Nephron (organoid): ENCODE results near the gene PCSK5.

Experiments
- H3K27ac Mint-ChIP-seq, 3 experiments: 2 replicates each; pipeline ENCODE4 v1.8.0; 2020; ENCODE audit warnings: mixed read lengths in 3 of 3, mild to moderate bottlenecking in 2 of 3, moderate library complexity in 1 of 3
- H3K27me3 Mint-ChIP-seq: 2 replicates; pipeline ENCODE4 v1.8.0; 2021; ENCODE audit warnings: low read depth, mild to moderate bottlenecking, moderate library complexity, mixed read lengths
- H3K36me3 Mint-ChIP-seq: 2 replicates; pipeline ENCODE4 v1.8.0; 2020; ENCODE audit warnings: low read depth, mixed read lengths
- H3K4me1 Mint-ChIP-seq: 2 replicates; pipeline ENCODE4 v1.8.0; 2020; ENCODE audit warnings: mixed read lengths
- H3K4me3 Mint-ChIP-seq, 3 experiments: 2 replicates each; pipeline ENCODE4 v1.8.0; 2020; ENCODE audit warnings: mild to moderate bottlenecking in 3 of 3, mixed read lengths in 3 of 3, moderate library complexity in 2 of 3
- H3K9me3 Mint-ChIP-seq: 2 replicates; pipeline ENCODE4 v1.8.0; 2020; ENCODE audit warnings: mixed read lengths
- CTCF ChIP-seq, 3 experiments: fragments of 200-600 bp; sonication (generic); IDR thresholded peaks; one replicate each; pipeline ENCODE4 v1.5.0; 2021; ENCODE audit warnings: antibody characterized with exemption in 3 of 3; ENCODE audit not compliant: unreplicated experiment in 3 of 3

Gene PCSK5

DNA sequence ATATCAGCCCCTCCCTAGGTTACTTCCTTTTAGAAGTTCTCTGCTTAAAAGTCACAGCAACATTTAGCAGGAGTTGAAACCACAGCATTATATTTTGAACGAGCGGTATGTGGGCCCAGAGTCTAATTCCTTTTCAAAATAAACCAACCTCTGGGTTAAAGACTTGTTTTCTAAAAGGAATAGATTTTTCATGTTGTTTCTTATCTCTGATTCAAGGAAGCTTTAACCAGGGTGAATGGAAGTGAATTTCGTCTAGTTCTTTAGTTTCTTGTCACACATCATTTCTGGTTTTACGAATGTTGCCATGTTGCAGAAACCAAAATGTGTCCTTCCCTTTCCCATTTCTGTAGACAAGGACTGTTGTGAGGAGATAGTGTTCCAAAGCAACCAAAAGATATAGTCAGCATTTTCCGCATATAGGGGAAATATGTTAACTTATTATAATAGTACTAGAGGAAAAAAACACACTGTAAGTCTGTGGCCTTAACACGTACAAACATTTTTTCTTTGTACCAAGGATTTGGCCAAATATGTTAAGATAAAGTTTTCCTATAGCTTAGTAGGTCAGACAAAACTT lies 142.4 kb downstream of the PCSK5 start:
- Mint-ChIP-seq H3K27me3 (no peaks in the 10 kb centered on the region), H3K36me3 (peaks cover 55% of the 10 kb centered on the region), H3K9me3 (no peaks in the 10 kb centered on the region), H3K4me3 (no peak overlapping the region), H3K27ac (no peak overlapping the region), H3K4me1 (peaks cover 14% of the 10 kb centered on the region)
- TF ChIP-seq CTCF (IDR thresholded peaks at IDR 0.05; ENCODE audit: unreplicated experiment in 3 of 3) = no peak

DNA sequence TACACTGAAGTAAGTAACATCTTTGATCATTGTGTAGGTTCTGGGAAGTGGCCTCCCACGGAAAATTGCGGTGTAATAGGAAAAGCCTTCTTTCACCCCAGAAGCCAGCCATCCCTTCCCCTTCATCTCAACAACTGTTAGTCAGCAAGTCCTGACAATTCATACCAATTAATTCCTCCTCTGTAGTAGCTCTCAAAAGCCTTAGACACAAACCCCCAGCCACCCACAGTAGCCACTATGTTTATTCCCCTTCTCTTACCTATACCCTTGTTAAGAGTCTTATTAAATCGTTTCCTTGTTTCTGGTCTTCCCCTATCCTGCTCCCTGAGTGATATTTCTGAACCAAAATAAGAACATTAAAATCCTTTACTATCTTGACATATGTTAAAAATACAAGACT lies 143.6 kb downstream of the PCSK5 start:
- no peak overlapping the region for H3K27ac Mint-ChIP-seq
- H3K36me3 Mint-ChIP-seq = peaks cover 49% of the 10 kb centered on the region
- no peak for TF ChIP-seq CTCF (IDR thresholded peaks at IDR 0.05; ENCODE audit: unreplicated experiment in 3 of 3)
- no peaks in the 10 kb centered on the region for H3K27me3 Mint-ChIP-seq
- peaks cover 14% of the 10 kb centered on the region for H3K4me1 Mint-ChIP-seq
- H3K4me3 Mint-ChIP-seq = no peak overlapping the region
- no peaks in the 10 kb centered on the region for H3K9me3 Mint-ChIP-seq

GRCh38 chr9:76036762-76037161 lies 146.3 kb downstream of the PCSK5 start:
- peaks cover 38% of the 10 kb centered on the region for H3K36me3 Mint-ChIP-seq
- TF ChIP-seq CTCF (IDR thresholded peaks at IDR 0.05; ENCODE audit: unreplicated experiment in 3 of 3) = no peak
- H3K27me3 Mint-ChIP-seq = no peaks in the 10 kb centered on the region
- H3K27ac Mint-ChIP-seq = no peak overlapping the region
- no peak overlapping the region for H3K4me3 Mint-ChIP-seq
- H3K4me1 Mint-ChIP-seq = peaks cover 14% of the 10 kb centered on the region
- no peaks in the 10 kb centered on the region for H3K9me3 Mint-ChIP-seq

DNA sequence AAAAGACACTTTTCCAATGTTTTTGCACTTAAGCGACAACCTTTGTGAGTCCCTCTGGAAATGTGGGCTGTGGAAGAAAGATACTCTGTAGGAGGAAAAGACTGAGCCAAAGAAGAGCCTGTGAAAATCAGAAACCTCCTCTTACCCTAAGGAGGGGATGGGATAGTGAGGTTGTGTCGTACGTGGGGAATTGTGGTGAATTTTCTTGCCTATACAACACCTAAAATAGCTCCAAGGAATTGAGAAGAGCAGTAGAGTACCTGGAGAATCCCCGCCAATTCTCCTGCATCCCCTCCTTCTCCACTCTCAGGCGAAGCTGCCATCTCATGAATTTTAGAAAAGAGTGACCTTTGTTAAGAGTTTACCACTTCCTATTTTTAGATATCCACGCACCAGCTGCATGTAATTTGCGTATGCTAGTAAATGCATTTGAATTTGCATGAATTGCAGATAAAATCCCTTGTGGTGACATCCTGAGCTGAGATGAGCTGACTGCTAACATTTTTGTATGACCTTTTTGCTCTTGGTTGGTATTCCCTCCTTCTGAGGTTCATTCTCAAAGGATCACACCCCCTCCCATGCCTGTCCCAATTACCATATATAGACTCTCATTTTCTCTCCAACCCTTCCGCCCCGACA lies 147.2 kb downstream of the PCSK5 start:
- no peaks in the 10 kb centered on the region for H3K27me3 Mint-ChIP-seq
- H3K4me3 Mint-ChIP-seq = no peak overlapping the region
- peaks cover 5% of the 10 kb centered on the region for H3K4me1 Mint-ChIP-seq
- no peak for TF ChIP-seq CTCF (IDR thresholded peaks at IDR 0.05; ENCODE audit: unreplicated experiment in 3 of 3)
- H3K27ac Mint-ChIP-seq = no peak overlapping the region
- H3K36me3 Mint-ChIP-seq = peaks cover 32% of the 10 kb centered on the region
- no peaks in the 10 kb centered on the region for H3K9me3 Mint-ChIP-seq

GRCh38 chr9:76038431-76038830 lies 148.0 kb downstream of the PCSK5 start:
- Mint-ChIP-seq H3K27ac (no peak overlapping the region), H3K27me3 (no peaks in the 10 kb centered on the region), H3K36me3 (peaks cover 29% of the 10 kb centered on the region), H3K4me1 (peaks cover 4% of the 10 kb centered on the region), H3K4me3 (no peak overlapping the region), H3K9me3 (no peaks in the 10 kb centered on the region)
- TF ChIP-seq CTCF (IDR thresholded peaks at IDR 0.05; ENCODE audit: unreplicated experiment in 3 of 3) = no peak

DNA sequence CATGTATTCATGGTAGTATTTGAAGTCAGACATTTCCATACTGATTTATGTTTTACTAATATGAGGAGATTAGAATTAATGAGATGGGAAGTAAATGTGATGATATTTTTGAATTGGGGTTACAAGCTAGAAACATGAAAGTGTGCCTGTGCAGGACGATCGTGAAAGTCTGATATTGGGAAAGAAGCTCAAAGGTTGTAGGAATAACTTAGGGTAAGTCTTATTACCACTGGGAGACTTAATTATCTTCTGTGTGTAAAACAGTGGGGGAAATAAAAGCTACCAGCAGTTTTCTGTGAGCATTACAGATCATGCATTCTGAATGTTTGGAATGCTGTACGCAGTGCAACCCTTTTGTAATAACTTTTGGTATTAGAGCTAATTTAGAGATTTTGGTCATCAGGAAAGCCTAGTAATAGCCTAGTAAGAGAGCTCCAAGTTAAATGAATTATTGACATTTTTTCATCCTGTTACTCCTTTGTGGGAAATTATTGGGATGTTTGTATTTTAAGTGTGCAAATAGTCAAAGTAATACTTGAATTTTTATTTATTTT lies 153.9 kb downstream of the PCSK5 start:
- H3K9me3 Mint-ChIP-seq = no peaks in the 10 kb centered on the region
- H3K27me3 Mint-ChIP-seq = no peaks in the 10 kb centered on the region
- no peak for TF ChIP-seq CTCF (IDR thresholded peaks at IDR 0.05; ENCODE audit: unreplicated experiment in 3 of 3)
- no peaks in the 10 kb centered on the region for H3K4me1 Mint-ChIP-seq
- H3K36me3 Mint-ChIP-seq = peaks cover 11% of the 10 kb centered on the region
- no peak overlapping the region for H3K27ac Mint-ChIP-seq
- H3K4me3 Mint-ChIP-seq = no peak overlapping the region
